Measurements from ENCODE around the gene USP17L28. TPM values are rescaled to one million over a fixed set of nuclear protein-coding genes. Genes with fewer than 3 reads are reported as not detected.

USP17L28 gene, protein sequence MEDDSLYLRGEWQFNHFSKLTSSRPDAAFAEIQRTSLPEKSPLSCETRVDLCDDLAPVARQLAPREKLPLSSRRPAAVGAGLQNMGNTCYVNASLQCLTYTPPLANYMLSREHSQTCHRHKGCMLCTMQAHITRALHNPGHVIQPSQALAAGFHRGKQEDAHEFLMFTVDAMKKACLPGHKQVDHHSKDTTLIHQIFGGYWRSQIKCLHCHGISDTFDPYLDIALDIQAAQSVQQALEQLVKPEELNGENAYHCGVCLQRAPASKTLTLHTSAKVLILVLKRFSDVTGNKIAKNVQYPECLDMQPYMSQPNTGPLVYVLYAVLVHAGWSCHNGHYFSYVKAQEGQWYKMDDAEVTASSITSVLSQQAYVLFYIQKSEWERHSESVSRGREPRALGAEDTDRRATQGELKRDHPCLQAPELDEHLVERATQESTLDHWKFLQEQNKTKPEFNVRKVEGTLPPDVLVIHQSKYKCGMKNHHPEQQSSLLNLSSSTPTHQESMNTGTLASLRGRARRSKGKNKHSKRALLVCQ
- not detected in 2 replicates for total RNA-seq

GRCh38 chr4:9348593-9348992 lies at the start of gene USP17L28:
Gene USP17L28 (plus strand): TSS chr4:9348893. CDS start chr4:9348893, 0 bp downstream.

GRCh38 chr4:9324865-9325264 lies 23.8 kb upstream of the USP17L28 start, which contains the start of gene USP17L24:
Gene USP17L24 (plus strand): TSS chr4:9325165. CDS start chr4:9325165, 0 bp downstream.

GRCh38 chr4:9329611-9330010 lies 19.1 kb upstream of the USP17L28 start, which contains the start of gene USP17L25:
Gene USP17L25 (plus strand): TSS chr4:9329911. CDS start chr4:9329911, 0 bp downstream.

GRCh38 chr4:9334358-9334757 lies 14.3 kb upstream of the USP17L28 start, which contains the start of gene USP17L26:
Gene USP17L26 (plus strand): TSS chr4:9334658. CDS start chr4:9334658, 0 bp downstream.

DNA sequence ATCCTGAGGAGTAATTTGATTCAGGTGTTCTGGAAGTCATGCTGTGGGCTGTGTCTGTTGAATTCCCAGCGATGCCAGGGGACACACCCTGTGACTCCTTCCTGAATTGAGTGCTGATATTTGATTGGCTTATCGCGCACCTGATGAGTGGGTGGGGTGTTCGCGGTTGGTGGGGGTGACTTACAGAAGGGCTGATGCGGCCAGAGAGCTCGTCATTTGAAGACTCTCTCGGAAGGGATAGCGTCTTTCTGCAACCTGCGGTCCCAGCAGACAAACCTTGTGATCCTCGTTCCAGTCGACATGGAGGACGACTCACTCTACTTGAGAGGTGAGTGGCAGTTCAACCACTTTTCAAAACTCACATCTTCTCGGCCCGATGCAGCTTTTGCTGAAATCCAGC lies 9.6 kb upstream of the USP17L28 start, which contains the start of gene USP17L5:
USP17L5 (plus strand) TSS at position 301 of the 400 bp plus-strand sequence; CDS start at position 301, 0 bp downstream.

DNA sequence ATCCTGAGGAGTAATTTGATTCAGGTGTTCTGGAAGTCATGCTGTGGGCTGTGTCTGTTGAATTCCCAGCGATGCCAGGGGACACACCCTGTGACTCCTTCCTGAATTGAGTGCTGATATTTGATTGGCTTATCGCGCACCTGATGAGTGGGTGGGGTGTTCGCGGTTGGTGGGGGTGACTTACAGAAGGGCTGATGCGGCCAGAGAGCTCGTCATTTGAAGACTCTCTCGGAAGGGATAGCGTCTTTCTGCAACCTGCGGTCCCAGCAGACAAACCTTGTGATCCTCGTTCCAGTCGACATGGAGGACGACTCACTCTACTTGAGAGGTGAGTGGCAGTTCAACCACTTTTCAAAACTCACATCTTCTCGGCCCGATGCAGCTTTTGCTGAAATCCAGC lies 4.8 kb upstream of the USP17L28 start, which contains the start of gene USP17L27:
USP17L27 (plus strand) TSS at position 301 of the 400 bp plus-strand sequence; CDS start at position 301, 0 bp downstream.

DNA sequence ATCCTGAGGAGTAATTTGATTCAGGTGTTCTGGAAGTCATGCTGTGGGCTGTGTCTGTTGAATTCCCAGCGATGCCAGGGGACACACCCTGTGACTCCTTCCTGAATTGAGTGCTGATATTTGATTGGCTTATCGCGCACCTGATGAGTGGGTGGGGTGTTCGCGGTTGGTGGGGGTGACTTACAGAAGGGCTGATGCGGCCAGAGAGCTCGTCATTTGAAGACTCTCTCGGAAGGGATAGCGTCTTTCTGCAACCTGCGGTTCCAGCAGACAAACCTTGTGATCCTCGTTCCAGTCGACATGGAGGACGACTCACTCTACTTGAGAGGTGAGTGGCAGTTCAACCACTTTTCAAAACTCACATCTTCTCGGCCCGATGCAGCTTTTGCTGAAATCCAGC lies 4.6 kb downstream of the USP17L28 start, which contains the start of gene USP17L29:
USP17L29 (plus strand) TSS at position 301 of the 400 bp plus-strand sequence; CDS start at position 301, 0 bp downstream.

DNA sequence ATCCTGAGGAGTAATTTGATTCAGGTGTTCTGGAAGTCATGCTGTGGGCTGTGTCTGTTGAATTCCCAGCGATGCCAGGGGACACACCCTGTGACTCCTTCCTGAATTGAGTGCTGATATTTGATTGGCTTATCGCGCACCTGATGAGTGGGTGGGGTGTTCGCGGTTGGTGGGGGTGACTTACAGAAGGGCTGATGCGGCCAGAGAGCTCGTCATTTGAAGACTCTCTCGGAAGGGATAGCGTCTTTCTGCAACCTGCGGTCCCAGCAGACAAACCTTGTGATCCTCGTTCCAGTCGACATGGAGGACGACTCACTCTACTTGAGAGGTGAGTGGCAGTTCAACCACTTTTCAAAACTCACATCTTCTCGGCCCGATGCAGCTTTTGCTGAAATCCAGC lies 14.1 kb downstream of the USP17L28 start, which contains the start of gene USP17L30:
USP17L30 (plus strand) TSS at position 301 of the 400 bp plus-strand sequence; CDS start at position 301, 0 bp downstream.

Other genes starting within 250 kb of the USP17L28 start
- not detected in 2 replicates for gene FAM90A26, start 178.5 kb upstream of the USP17L28 start, total RNA-seq
- gene USP17L10, start 138.2 kb upstream of the USP17L28 start, total RNA-seq = not detected in 2 replicates
- gene USP17L11, start 133.5 kb upstream of the USP17L28 start, total RNA-seq = not detected in 2 replicates
- not detected in 2 replicates for gene USP17L12, start 128.7 kb upstream of the USP17L28 start, total RNA-seq
- gene USP17L13, start 124.0 kb upstream of the USP17L28 start, total RNA-seq = under 0.01 TPM in 1 of 2 replicates, not detected in the other
- gene USP17L15, start 114.5 kb upstream of the USP17L28 start, total RNA-seq = not detected in 2 replicates
- under 0.01 TPM in 1 of 2 replicates, not detected in the other for gene USP17L17, start 105.0 kb upstream of the USP17L28 start, total RNA-seq
- not detected in 2 replicates for gene USP17L18, start 100.3 kb upstream of the USP17L28 start, total RNA-seq
- gene USP17L19, start 95.5 kb upstream of the USP17L28 start, total RNA-seq = not detected in 2 replicates
- not detected in 2 replicates for gene USP17L20, start 90.8 kb upstream of the USP17L28 start, total RNA-seq
- not detected in 2 replicates for gene USP17L21, start 86.0 kb upstream of the USP17L28 start, total RNA-seq
- gene USP17L22, start 81.3 kb upstream of the USP17L28 start, total RNA-seq = not detected in 2 replicates
- not detected in 2 replicates for gene USP17L24, start 23.7 kb upstream of the USP17L28 start, total RNA-seq
- not detected in 2 replicates for gene USP17L25, start 19.0 kb upstream of the USP17L28 start, total RNA-seq
- not detected in 2 replicates for gene USP17L26, start 14.2 kb upstream of the USP17L28 start, total RNA-seq
- not detected in 2 replicates for gene USP17L5, start 9.5 kb upstream of the USP17L28 start, total RNA-seq
- not detected in 2 replicates for gene USP17L27, start 4.7 kb upstream of the USP17L28 start, total RNA-seq
- not detected in 2 replicates for gene USP17L29, start 4.7 kb downstream of the USP17L28 start, total RNA-seq
- gene USP17L30, start 14.2 kb downstream of the USP17L28 start, total RNA-seq = not detected in 2 replicates
- not detected in 2 replicates for gene DEFB131A, start 95.5 kb downstream of the USP17L28 start, total RNA-seq

All from regular cardiac myocyte (primary cell).